ENCODE measurements around the gene TKT.

DNA sequence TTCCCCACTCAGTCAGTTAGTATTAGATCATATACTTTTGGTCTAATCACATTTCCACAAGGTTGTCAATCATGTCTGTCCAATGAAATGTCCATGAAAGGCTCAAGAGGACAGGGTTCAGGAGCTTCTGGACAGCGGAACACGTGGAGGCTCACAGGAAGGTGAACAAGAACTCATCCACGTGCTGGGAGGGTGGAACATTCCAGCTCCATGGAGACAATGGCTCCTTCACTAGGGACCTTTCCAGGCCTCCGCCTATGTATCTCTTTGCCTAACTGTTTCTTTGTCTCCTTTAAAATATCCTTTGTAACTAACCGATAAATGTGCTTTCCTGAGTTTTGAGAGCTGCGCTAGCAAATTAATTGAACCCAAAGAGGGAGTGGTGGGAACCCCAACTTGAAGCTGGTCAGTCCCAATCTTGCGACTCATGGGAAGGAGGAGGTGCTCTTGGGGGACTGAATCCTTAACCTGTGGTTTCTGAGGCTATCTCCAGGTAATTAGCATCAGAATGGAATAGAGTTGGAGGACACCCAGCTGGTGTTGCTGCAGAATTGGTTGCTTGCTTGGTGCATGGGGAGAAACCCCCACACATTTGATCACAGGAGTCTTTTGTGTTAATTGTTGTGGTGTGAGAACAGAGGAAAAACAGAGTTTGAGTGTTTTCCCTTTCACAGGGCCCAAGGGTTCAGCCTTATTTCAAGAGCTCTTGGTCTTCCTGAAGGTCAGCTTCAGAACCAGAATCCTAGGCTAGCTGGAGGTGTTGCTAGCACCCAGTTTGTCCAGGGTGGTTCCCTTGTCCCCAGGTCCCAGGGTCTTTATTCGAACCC is 3.0 kb upstream of the TKT start:
- no peak for TF ChIP-seq ELF4 (IDR thresholded peaks at IDR 0.05)
- TF ChIP-seq L3MBTL2 (conservative IDR thresholded peaks at IDR 0.05) = no peak
- no peak for TF ChIP-seq ARNT (IDR thresholded peaks at IDR 0.05)
- no peak for TF ChIP-seq BHLHE40 (IDR thresholded peaks at IDR 0.05; ENCODE audit: borderline replicate concordance)
- TF ChIP-seq LEF1 (IDR thresholded peaks at IDR 0.05; ENCODE audit: borderline replicate concordance) = no peak
- TF ChIP-seq SP1 (IDR thresholded peaks at IDR 0.05) = no peak
- no peak for TF ChIP-seq SUZ12 (IDR thresholded peaks at IDR 0.05)
